Smooth muscle cell (in vitro differentiated cells): ENCODE results near the gene NEU2. TPM values are rescaled to one million over a fixed set of nuclear protein-coding genes. Genes with fewer than 3 reads are reported as not detected.

Experiments
- DNase-seq: peaks from one replicate; lab custom pipeline; 2025; ENCODE audit not compliant: unreplicated experiment; lab: John Stamatoyannopoulos, UW
- H2AFZ ChIP-seq: fragments of 200-600 bp; sonication (generic); 2 replicates; pipeline ENCODE4 v1.6.0; 2016; ENCODE audit warnings: antibody characterized with exemption, low read depth, mild to moderate bottlenecking
- H3F3A ChIP-seq: fragments of 200-600 bp; sonication (generic); 2 replicates; pipeline ENCODE4 v1.6.0; 2017; ENCODE audit warnings: antibody characterized with exemption, low read depth
- H3K27ac ChIP-seq: fragments of 200-600 bp; sonication (generic); 2 replicates; pipeline ENCODE4 v1.5.1; 2016; ENCODE audit warnings: low read depth, mild to moderate bottlenecking
- H3K27me3 ChIP-seq: fragments of 200-600 bp; sonication (generic); 2 replicates; pipeline ENCODE4 v1.6.1; 2016; ENCODE audit warnings: low read depth, mild to moderate bottlenecking
- H3K36me3 ChIP-seq: fragments of 200-600 bp; sonication (generic); 2 replicates; pipeline ENCODE4 v1.5.1; 2016; ENCODE audit warnings: low read depth
- H3K4me1 ChIP-seq: fragments of 200-600 bp; sonication (generic); 2 replicates; pipeline ENCODE4 v1.5.1; 2016; ENCODE audit warnings: low read depth
- H3K4me2 ChIP-seq: fragments of 200-600 bp; sonication (generic); 2 replicates; pipeline ENCODE4 v1.6.0; 2016; ENCODE audit warnings: mild to moderate bottlenecking
- H3K4me3 ChIP-seq: fragments of 200-600 bp; sonication (generic); 2 replicates; pipeline ENCODE4 v1.5.1; 2016; ENCODE audit warnings: mild to moderate bottlenecking
- H3K79me2 ChIP-seq: fragments of 200-600 bp; sonication (generic); 2 replicates; pipeline ENCODE4 v1.6.0; 2016; ENCODE audit warnings: low read depth, mild to moderate bottlenecking
- H3K9ac ChIP-seq: fragments of 200-600 bp; sonication (generic); 2 replicates; pipeline ENCODE4 v1.6.0; 2016; ENCODE audit warnings: low read depth
- H3K9me3 ChIP-seq: fragments of 200-600 bp; sonication (generic); replicated peaks from 2 replicates; pipeline ENCODE4 v1.5.1; 2016; ENCODE audit warnings: low read depth
- H4K20me1 ChIP-seq: fragments of 200-600 bp; sonication (generic); 2 replicates; pipeline ENCODE4 v1.6.0; 2016; ENCODE audit warnings: low read depth
- WGBS: methylation state at CpG from one replicate; pipeline ENCODE4 v1.1.7; 2016; ENCODE audit warnings: low lambda C conversion rate; 5-methylcytosine and 5-hydroxymethylcytosine counted together
- polyA plus RNA-seq: library from polyadenylated mRNA; unstranded; fragments of >200 nt; fragmentation: Nextera tagmentation; extraction: Ambion mirVana; gene quantifications from 2 replicates; pipeline ENCODE4 v1.2.1, GENCODE V29; 2016
- total RNA-seq: library from RNA; depleted of rRNA; stranded (reverse); fragments of >200 nt; gene quantifications from 2 replicates; pipeline ENCODE4 v1.2.3, GENCODE V29; 2014
- TF ChIP-seq, protein P1 (sequence below): fragments of 200-600 bp; sonication (generic); IDR thresholded peaks from 2 replicates; pipeline ENCODE4 v1.5.1; 2017; ENCODE audit warnings: borderline replicate concordance, mild to moderate bottlenecking, antibody characterized with exemption; ENCODE audit not compliant: insufficient read depth, poor library complexity, severe bottlenecking

NEU2 gene
- total and polyA plus RNA-seq, 2 experiments from 2014 or later: 0.94 TPM; not detected in 1

DNA sequence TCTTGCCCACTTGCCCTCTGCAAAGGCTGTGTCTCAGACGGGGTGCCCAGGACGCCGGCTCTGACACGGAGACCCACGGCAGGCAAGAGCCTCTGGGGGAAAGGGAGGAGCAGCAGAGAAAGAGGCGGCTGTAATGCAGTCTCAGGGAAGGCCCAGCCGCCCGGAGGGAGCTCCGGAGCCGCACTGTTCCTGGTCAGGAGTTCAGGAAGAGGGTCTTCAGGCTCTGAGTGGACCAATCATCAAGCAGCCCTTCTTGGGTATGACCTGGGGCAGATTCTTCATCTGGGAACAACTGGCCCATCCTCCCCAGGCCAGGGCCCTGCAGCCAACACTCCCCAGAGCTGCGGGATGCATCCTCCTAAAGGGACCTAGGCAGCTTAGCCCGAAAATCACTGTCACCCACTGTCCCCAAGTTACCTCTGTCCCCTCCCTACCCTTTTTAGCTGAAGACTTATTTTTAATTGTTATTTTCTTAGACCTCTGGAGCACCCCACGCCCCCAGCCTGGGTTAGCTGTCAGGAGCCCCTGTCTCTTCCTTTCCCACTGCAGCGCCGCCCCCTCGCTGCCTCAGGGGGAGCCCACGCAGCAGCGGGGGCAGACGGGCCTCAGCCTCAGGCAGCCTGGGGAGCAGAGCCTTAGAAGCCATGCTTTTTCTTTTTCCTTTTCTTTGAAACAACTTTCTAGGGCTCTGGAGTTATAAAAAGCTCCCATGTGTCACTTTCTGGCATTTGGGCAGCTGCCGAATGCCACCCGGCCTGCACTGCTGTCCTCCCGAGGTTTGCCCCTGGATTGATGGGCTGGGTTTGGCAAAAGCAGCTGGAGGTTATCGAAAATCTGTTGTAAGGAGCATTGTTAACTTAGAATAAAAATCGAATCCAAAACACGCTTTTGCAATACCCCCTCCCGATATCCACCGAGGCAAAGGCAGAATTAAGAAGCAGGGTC is 644 bp upstream of the NEU2 start:
- Histone ChIP-seq H3K4me2 (no peak overlapping the region), H3K27ac (no peak overlapping the region)
- no peak for DNase-seq

DNA sequence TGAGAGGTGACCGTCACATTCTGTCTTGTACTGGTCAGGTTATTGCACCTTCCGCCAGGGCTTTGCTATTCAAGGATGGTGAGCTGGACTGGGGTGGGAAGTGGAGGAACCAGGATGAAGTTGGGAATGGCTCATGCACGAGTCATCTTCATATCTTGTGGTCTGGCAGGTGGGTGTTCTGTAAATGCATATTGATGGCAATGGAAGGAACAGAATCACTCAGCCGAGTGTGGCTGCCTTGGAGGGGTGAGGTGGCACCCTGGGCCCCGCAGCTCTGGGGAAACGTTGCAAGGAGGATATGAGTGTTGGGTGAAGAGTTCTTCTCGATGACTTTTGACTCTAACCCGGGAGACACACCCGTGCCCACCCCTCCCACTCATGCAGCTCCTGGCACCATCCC is 1.2 kb downstream of the NEU2 start:
- no peak overlapping the region for H3K4me2 ChIP-seq
- H3K36me3 ChIP-seq: no peaks in the 10 kb centered on the region
- H4K20me1 ChIP-seq: no peaks in the 10 kb centered on the region
- no peak overlapping the region for H2AFZ ChIP-seq
- no peaks in the 10 kb centered on the region for H3F3A ChIP-seq
- no peak overlapping the region for H3K4me3 ChIP-seq
- no peaks in the 10 kb centered on the region for H3K9me3 ChIP-seq
- WGBS: 90% methylated on average over 9 of the region's 9 CpGs
- H3K27me3 ChIP-seq: no peaks in the 10 kb centered on the region
- no peak overlapping the region for H3K27ac ChIP-seq
- H3K79me2 ChIP-seq: no peaks in the 10 kb centered on the region
- no peak overlapping the region for H3K9ac ChIP-seq
- no peak for DNase-seq
- peaks cover 6% of the 10 kb centered on the region for H3K4me1 ChIP-seq
- TF ChIP-seq, protein P1, sequence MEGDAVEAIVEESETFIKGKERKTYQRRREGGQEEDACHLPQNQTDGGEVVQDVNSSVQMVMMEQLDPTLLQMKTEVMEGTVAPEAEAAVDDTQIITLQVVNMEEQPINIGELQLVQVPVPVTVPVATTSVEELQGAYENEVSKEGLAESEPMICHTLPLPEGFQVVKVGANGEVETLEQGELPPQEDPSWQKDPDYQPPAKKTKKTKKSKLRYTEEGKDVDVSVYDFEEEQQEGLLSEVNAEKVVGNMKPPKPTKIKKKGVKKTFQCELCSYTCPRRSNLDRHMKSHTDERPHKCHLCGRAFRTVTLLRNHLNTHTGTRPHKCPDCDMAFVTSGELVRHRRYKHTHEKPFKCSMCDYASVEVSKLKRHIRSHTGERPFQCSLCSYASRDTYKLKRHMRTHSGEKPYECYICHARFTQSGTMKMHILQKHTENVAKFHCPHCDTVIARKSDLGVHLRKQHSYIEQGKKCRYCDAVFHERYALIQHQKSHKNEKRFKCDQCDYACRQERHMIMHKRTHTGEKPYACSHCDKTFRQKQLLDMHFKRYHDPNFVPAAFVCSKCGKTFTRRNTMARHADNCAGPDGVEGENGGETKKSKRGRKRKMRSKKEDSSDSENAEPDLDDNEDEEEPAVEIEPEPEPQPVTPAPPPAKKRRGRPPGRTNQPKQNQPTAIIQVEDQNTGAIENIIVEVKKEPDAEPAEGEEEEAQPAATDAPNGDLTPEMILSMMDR: no peak

More for the DNA sequence above, 644 bp upstream of the NEU2 start:
- TF ChIP-seq, protein P1: no peak
- Histone ChIP-seq H4K20me1 (no peaks in the 10 kb centered on the region), H2AFZ (no peak overlapping the region), H3F3A (no peaks in the 10 kb centered on the region), H3K4me3 (no peak overlapping the region), H3K27me3 (no peaks in the 10 kb centered on the region), H3K9me3 (no peaks in the 10 kb centered on the region), H3K4me1 (peaks cover 6% of the 10 kb centered on the region), H3K79me2 (no peaks in the 10 kb centered on the region), H3K9ac (no peak overlapping the region), H3K36me3 (no peaks in the 10 kb centered on the region)
- WGBS: 83% methylated on average over 27 of the region's 27 CpGs

- Histone ChIP-seq H3K9ac (no peak overlapping the region), H3K36me3 (no peaks in the 10 kb centered on the region), H3K9me3 (no peaks in the 10 kb centered on the region), H4K20me1 (no peaks in the 10 kb centered on the region), H3K27me3 (no peaks in the 10 kb centered on the region), H3F3A (no peaks in the 10 kb centered on the region), H3K27ac (no peak overlapping the region), H3K4me1 (peaks cover 6% of the 10 kb centered on the region), H3K4me2 (no peak overlapping the region), H2AFZ (no peak overlapping the region), H3K4me3 (no peak overlapping the region), H3K79me2 (no peaks in the 10 kb centered on the region)
- TF ChIP-seq, protein P1: no peak
- 96% methylated on average over 37 of the region's 37 CpGs for WGBS
- DNase-seq: no peak
These were observed 1.8 kb downstream of the NEU2 start for GRCh38 chr2:233034091-233034882.
